GM23248 (cell line): ENCODE measurements around the gene ELP6.

Experiments used
- EZH2 ChIP-seq: fragments of 200-600 bp; sonication (generic); IDR thresholded peaks from 2 replicates; pipeline ENCODE4 v1.6.1; 2018; ENCODE audit warnings: antibody characterized with exemption, mild to moderate bottlenecking; ENCODE audit not compliant: insufficient read depth, poor library complexity, severe bottlenecking
- EZH2phosphoT487 ChIP-seq: fragments of 200-600 bp; sonication (generic); IDR thresholded peaks from 2 replicates; pipeline ENCODE4 v1.6.1; 2018; ENCODE audit warnings: antibody characterized with exemption, moderate library complexity, mild to moderate bottlenecking, low read depth; ENCODE audit not compliant: insufficient read depth

DNA sequence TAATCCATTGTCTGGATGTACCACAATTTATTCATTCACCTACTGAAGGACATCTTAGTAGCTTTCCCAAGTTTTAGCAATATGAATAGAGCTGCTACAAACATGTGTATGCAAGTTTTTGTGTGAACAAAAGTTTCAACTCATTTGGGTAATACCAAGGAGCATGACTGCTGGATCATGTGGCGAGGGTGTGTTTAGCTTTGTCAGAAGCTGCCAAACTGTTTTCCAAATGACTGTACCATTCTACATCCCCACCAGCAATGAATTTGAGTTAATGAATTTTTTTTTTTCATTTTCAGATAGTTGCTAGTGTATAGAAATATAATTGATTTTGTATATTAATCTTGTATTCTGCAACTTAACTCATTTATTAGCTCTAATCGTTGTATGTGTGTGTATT is 20.0 kb upstream of the ELP6 start:
- TF ChIP-seq EZH2 (no peak), EZH2phosphoT487 (no peak)
